ENCODE data around the gene TXNIP. TPM values are rescaled to one million over a fixed set of nuclear protein-coding genes. Genes with fewer than 3 reads are reported as not detected.

Gene TXNIP
- total RNA-seq, 1 experiment from 2014 or later = 131 TPM

GRCh38 chr1:145990249-145990855, 6.0 kb downstream of the TXNIP start:
- no peaks in the 10 kb centered on the region for H3K9me3 ChIP-seq (ENCODE audit: insufficient read depth, low read depth)
- H3K36me3 ChIP-seq (ENCODE audit: low read depth) = peaks cover 33% of the 10 kb centered on the region
- 0 out of 2 replicates have a peak overlapping the region, but pooled peaks have one; percentile 91 for H3K4me2 ChIP-seq
- H3K27me3 ChIP-seq (ENCODE audit: insufficient read depth, low read depth) = no peaks in the 10 kb centered on the region
- peak in 1 of 2 experiments; percentile 66 for DNase-seq
- POLR2A ChIA-PET (ENCODE audit: unreplicated experiment) = interaction anchor here (0.5 to 0.7 kb wide), 4 partner anchors 11 to 45 kb away, joined by 4 to 8 read pairs (median 6); no protein-coding TSS in a partner anchor
- H3K9me2 ChIP-seq (ENCODE audit: insufficient read depth) = no peaks in the 10 kb centered on the region
- no TSS peak for BruUV-seq (replicated peaks)
- CTCF ChIA-PET = interaction anchor here (0.7 kb wide), 1 partner anchor 37 kb away, joined by 4 read pairs; no protein-coding TSS in a partner anchor
- TF ChIP-seq, protein P1, sequence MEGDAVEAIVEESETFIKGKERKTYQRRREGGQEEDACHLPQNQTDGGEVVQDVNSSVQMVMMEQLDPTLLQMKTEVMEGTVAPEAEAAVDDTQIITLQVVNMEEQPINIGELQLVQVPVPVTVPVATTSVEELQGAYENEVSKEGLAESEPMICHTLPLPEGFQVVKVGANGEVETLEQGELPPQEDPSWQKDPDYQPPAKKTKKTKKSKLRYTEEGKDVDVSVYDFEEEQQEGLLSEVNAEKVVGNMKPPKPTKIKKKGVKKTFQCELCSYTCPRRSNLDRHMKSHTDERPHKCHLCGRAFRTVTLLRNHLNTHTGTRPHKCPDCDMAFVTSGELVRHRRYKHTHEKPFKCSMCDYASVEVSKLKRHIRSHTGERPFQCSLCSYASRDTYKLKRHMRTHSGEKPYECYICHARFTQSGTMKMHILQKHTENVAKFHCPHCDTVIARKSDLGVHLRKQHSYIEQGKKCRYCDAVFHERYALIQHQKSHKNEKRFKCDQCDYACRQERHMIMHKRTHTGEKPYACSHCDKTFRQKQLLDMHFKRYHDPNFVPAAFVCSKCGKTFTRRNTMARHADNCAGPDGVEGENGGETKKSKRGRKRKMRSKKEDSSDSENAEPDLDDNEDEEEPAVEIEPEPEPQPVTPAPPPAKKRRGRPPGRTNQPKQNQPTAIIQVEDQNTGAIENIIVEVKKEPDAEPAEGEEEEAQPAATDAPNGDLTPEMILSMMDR (conservative IDR thresholded peaks at IDR 0.05) = no peak
- no peak for TF ChIP-seq EZH2 (IDR thresholded peaks at IDR 0.05; ENCODE audit: low read depth)
- H3K4me1 ChIP-seq (replicated peaks; ENCODE audit: insufficient read depth) = peaks cover 54% of the 10 kb centered on the region
- peaks cover 71% of the 10 kb centered on the region for H3F3A ChIP-seq (ENCODE audit: insufficient read depth, low read depth)
- peak overlapping the region; percentile 40 for H3K27ac ChIP-seq
- no peak overlapping the region for H2AFZ ChIP-seq
- intact Hi-C loops (cut with micrococcal nuclease; ENCODE audit: unreplicated experiment) = no loop called here
- no peak overlapping the region for H3K4me3 ChIP-seq
- peaks cover 33% of the 10 kb centered on the region for H4K20me1 ChIP-seq (ENCODE audit: insufficient read depth)
- H3K79me2 ChIP-seq (ENCODE audit: low read depth) = peaks cover 30% of the 10 kb centered on the region

GRCh38 chr1:145988773-145989172, 7.6 kb downstream of the TXNIP start:
- no peak overlapping the region for H3K4me2 ChIP-seq
- CTCF ChIA-PET = no interaction called here
- TF ChIP-seq, protein P1 (conservative IDR thresholded peaks at IDR 0.05) = no peak
- TF ChIP-seq EZH2 (IDR thresholded peaks at IDR 0.05; ENCODE audit: low read depth) = no peak
- no peak overlapping the region for H3K4me3 ChIP-seq
- H3K9me2 ChIP-seq (ENCODE audit: insufficient read depth) = no peaks in the 10 kb centered on the region
- H3F3A ChIP-seq (ENCODE audit: insufficient read depth, low read depth) = peaks cover 61% of the 10 kb centered on the region
- POLR2A ChIA-PET (ENCODE audit: unreplicated experiment) = interaction anchor here (0.6 kb wide), 1 partner anchor 50 kb away, joined by 5 read pairs; no protein-coding TSS in a partner anchor
- H2AFZ ChIP-seq = no peak overlapping the region
- H3K9me3 ChIP-seq (ENCODE audit: insufficient read depth, low read depth) = no peaks in the 10 kb centered on the region
- peaks cover 14% of the 10 kb centered on the region for H3K79me2 ChIP-seq (ENCODE audit: low read depth)
- no peaks in the 10 kb centered on the region for H3K27me3 ChIP-seq (ENCODE audit: insufficient read depth, low read depth)
- peaks cover 17% of the 10 kb centered on the region for H3K36me3 ChIP-seq (ENCODE audit: low read depth)
- H4K20me1 ChIP-seq (ENCODE audit: insufficient read depth) = peaks cover 17% of the 10 kb centered on the region
- no peak overlapping the region for H3K27ac ChIP-seq
- no peak for DNase-seq
- H3K4me1 ChIP-seq (replicated peaks; ENCODE audit: insufficient read depth) = peaks cover 59% of the 10 kb centered on the region
- no TSS peak for BruUV-seq (replicated peaks)
- intact Hi-C loops (cut with micrococcal nuclease; ENCODE audit: unreplicated experiment) = no loop called here

- peaks cover 6% of the 10 kb centered on the region for H3K79me2 ChIP-seq (ENCODE audit: low read depth)
- DNase-seq = no peak
- peaks cover 59% of the 10 kb centered on the region for H3K4me1 ChIP-seq (replicated peaks; ENCODE audit: insufficient read depth)
- POLR2A ChIA-PET (ENCODE audit: unreplicated experiment) = no interaction called here
- no peak overlapping the region for H3K27ac ChIP-seq
- H3K36me3 ChIP-seq (ENCODE audit: low read depth) = peaks cover 9% of the 10 kb centered on the region
- no peaks in the 10 kb centered on the region for H3K27me3 ChIP-seq (ENCODE audit: insufficient read depth, low read depth)
- no peak overlapping the region for H3K4me3 ChIP-seq
- intact Hi-C loops (cut with micrococcal nuclease; ENCODE audit: unreplicated experiment) = no loop called here
- peaks cover 52% of the 10 kb centered on the region for H3F3A ChIP-seq (ENCODE audit: insufficient read depth, low read depth)
- H3K4me2 ChIP-seq = no peak overlapping the region
- no peaks in the 10 kb centered on the region for H3K9me2 ChIP-seq (ENCODE audit: insufficient read depth)
- H3K9me3 ChIP-seq (ENCODE audit: insufficient read depth, low read depth) = no peaks in the 10 kb centered on the region
- TF ChIP-seq EZH2 (IDR thresholded peaks at IDR 0.05; ENCODE audit: low read depth) = no peak
- TF ChIP-seq, protein P1 (conservative IDR thresholded peaks at IDR 0.05) = no peak
- CTCF ChIA-PET = interaction anchor here (0.7 kb wide), 1 partner anchor 232 kb away, joined by 4 read pairs; no protein-coding TSS in a partner anchor
- peaks cover 9% of the 10 kb centered on the region; the same call in 1 of the 2 replicates for H4K20me1 ChIP-seq (ENCODE audit: insufficient read depth)
- no peak overlapping the region for H2AFZ ChIP-seq
- no TSS peak for BruUV-seq (replicated peaks)
These were observed 8.5 kb downstream of the TXNIP start for GRCh38 chr1:145987926-145988325.
